Activated naive CD4-positive, alpha-beta T cell treated with anti-CD3 and anti-CD28 coated beads for 36 hours (primary cell): Measurements from ENCODE around the gene FLT3. TPM values are rescaled to one million over a fixed set of nuclear protein-coding genes. Genes with fewer than 3 reads are reported as not detected.
"Not testable (repeated sequence)": the region's sequence is repeated elsewhere in the genome, so short reads cannot be mapped to it uniquely, and the experiment has no call there.

ENCODE experiments used
- CTCF ChIA-PET: fragments of 350-600 bp; sonication (Branson Sonifier 250); formaldehyde crosslinking; loops from one replicate; lab custom pipeline; 2021; ENCODE audit warnings: antibody characterized with exemption; lab: Charles Lee
- DNase-seq: peaks from one replicate; pipeline ENCODE4 v3.0.0-alpha.2; 2020
- H3K27ac Mint-ChIP-seq: one replicate; pipeline ENCODE4 v1.8.0; 2021; ENCODE audit warnings: mild to moderate bottlenecking, mixed read lengths
- H3K27me3 Mint-ChIP-seq: one replicate; pipeline ENCODE4 v1.8.0; 2021; ENCODE audit warnings: low read depth, mixed read lengths
- H3K36me3 Mint-ChIP-seq: one replicate; pipeline ENCODE4 v1.8.0; 2021; ENCODE audit warnings: low read depth, mixed read lengths
- H3K4me1 Mint-ChIP-seq: one replicate; pipeline ENCODE4 v1.8.0; 2021; ENCODE audit warnings: low read depth, mixed read lengths
- H3K4me3 Mint-ChIP-seq: one replicate; pipeline ENCODE4 v1.8.0; 2021; ENCODE audit warnings: mild to moderate bottlenecking, moderate library complexity, mixed read lengths
- H3K9me3 Mint-ChIP-seq: one replicate; pipeline ENCODE4 v1.8.0; 2021; ENCODE audit warnings: mixed read lengths
- intact Hi-C: fragments of 100-400 bp; cut with micrococcal nuclease; formaldehyde crosslinking; loops from one replicate; pipeline ENCODE4 v1.15.1; 2023
- total RNA-seq, 2 experiments: library from RNA; stranded (reverse); gene quantifications; one replicate each; pipeline ENCODE4 v1.2.3, GENCODE V29; 2021

Gene FLT3
- total RNA-seq, 2 experiments from 2014 or later = not detected

GRCh38 chr13:27967203-27967735 lies 133.1 kb downstream of the FLT3 start:
- Mint-ChIP-seq H3K36me3 (no peaks in the 10 kb centered on the region), H3K27ac (no peak overlapping the region), H3K27me3 (peaks cover 79% of the 10 kb centered on the region), H3K4me3 (no peak overlapping the region), H3K9me3 (no peaks in the 10 kb centered on the region), H3K4me1 (peaks cover 25% of the 10 kb centered on the region)
- CTCF ChIA-PET = interaction anchor here (1.0 to 1.4 kb wide), 2 partner anchors 139 to 141 kb away, joined by 3 read pairs; no protein-coding TSS in a partner anchor
- intact Hi-C loops = loop anchor here (2.0 to 5.0 kb wide), 2 partner anchors 42 to 175 kb away; partner anchors contain the start of gene GSX1
- DNase-seq = no peak

- DNase-seq = no peak
- Mint-ChIP-seq H3K4me1 (peaks cover 25% of the 10 kb centered on the region), H3K27me3 (peaks cover 80% of the 10 kb centered on the region), H3K36me3 (no peaks in the 10 kb centered on the region), H3K9me3 (no peaks in the 10 kb centered on the region), H3K4me3 (no peak overlapping the region), H3K27ac (no peak overlapping the region)
- intact Hi-C loops = loop anchor here (2.0 to 5.0 kb wide), 2 partner anchors 42 to 174 kb away; partner anchors contain the start of gene GSX1
- CTCF ChIA-PET = interaction anchor here (2.9 kb wide), 1 partner anchor 140 kb away, joined by 17 read pairs; no protein-coding TSS in a partner anchor
Measured at GRCh38 chr13:27966641-27967202, 133.7 kb downstream of the FLT3 start.

GRCh38 chr13:27965740-27966640 lies 134.4 kb downstream of the FLT3 start:
- intact Hi-C loops = loop anchor here (2.0 to 5.0 kb wide), 2 partner anchors 41 to 174 kb away; partner anchors contain the start of gene GSX1

GRCh38 chr13:27965343-27965739 lies 135.0 kb downstream of the FLT3 start:
- H3K4me3 Mint-ChIP-seq = no peak overlapping the region
- peaks cover 24% of the 10 kb centered on the region for H3K4me1 Mint-ChIP-seq
- DNase-seq = no peak
- intact Hi-C loops = loop anchor here (5.0 kb wide), 1 partner anchor 173 kb away; the partner anchor contains the start of gene GSX1
- H3K27me3 Mint-ChIP-seq = peaks cover 74% of the 10 kb centered on the region
- CTCF ChIA-PET = interaction anchor here (0.7 to 2.9 kb wide), 2 partner anchors 17 to 138 kb away, joined by 3 to 17 read pairs; no protein-coding TSS in a partner anchor
- no peak overlapping the region for H3K27ac Mint-ChIP-seq
- no peaks in the 10 kb centered on the region for H3K9me3 Mint-ChIP-seq
- H3K36me3 Mint-ChIP-seq = no peaks in the 10 kb centered on the region

More at GRCh38 chr13:27965740-27966640, 134.4 kb downstream of the FLT3 start:
- CTCF ChIA-PET = interaction anchor here (0.7 to 2.9 kb wide), 2 partner anchors 17 to 139 kb away, joined by 3 to 17 read pairs; no protein-coding TSS in a partner anchor
- H3K27ac Mint-ChIP-seq = no peak overlapping the region
- H3K4me3 Mint-ChIP-seq = no peak overlapping the region
- H3K9me3 Mint-ChIP-seq = no peaks in the 10 kb centered on the region
- H3K36me3 Mint-ChIP-seq = no peaks in the 10 kb centered on the region
- peaks cover 28% of the 10 kb centered on the region for H3K4me1 Mint-ChIP-seq
- peaks cover 77% of the 10 kb centered on the region for H3K27me3 Mint-ChIP-seq
- no peak for DNase-seq

- Mint-ChIP-seq H3K4me1 (peaks cover 27% of the 10 kb centered on the region), H3K36me3 (no peaks in the 10 kb centered on the region), H3K9me3 (no peaks in the 10 kb centered on the region), H3K27ac (no peak overlapping the region), H3K4me3 (no peak overlapping the region), H3K27me3 (peaks cover 76% of the 10 kb centered on the region)
- CTCF ChIA-PET = interaction anchor here (2.9 kb wide), 1 partner anchor 138 kb away, joined by 17 read pairs; no protein-coding TSS in a partner anchor
- intact Hi-C loops = loop anchor here (5.0 kb wide), 1 partner anchor 173 kb away; the partner anchor contains the start of gene GSX1
- DNase-seq = no peak
Measured at GRCh38 chr13:27964741-27965323, 135.5 kb downstream of the FLT3 start.

- Mint-ChIP-seq H3K27me3 (peaks cover 73% of the 10 kb centered on the region), H3K4me1 (peaks cover 21% of the 10 kb centered on the region)
- H3K27ac Mint-ChIP-seq, DNase-seq, intact Hi-C loops, H3K4me3 Mint-ChIP-seq, H3K36me3 Mint-ChIP-seq, H3K9me3 Mint-ChIP-seq: not testable (repeated sequence)
- CTCF ChIA-PET = interaction anchor here (2.9 kb wide), 1 partner anchor 137 kb away, joined by 17 read pairs; no protein-coding TSS in a partner anchor
Measured at GRCh38 chr13:27964206-27964605, 136.2 kb downstream of the FLT3 start.

GRCh38 chr13:27963491-27963890 lies 136.9 kb downstream of the FLT3 start:
- peaks cover 77% of the 10 kb centered on the region for H3K27me3 Mint-ChIP-seq
- intact Hi-C loops = no loop called here
- H3K36me3 Mint-ChIP-seq = no peaks in the 10 kb centered on the region
- peaks cover 19% of the 10 kb centered on the region for H3K4me1 Mint-ChIP-seq
- H3K4me3 Mint-ChIP-seq = no peak overlapping the region
- no peak overlapping the region for H3K27ac Mint-ChIP-seq
- CTCF ChIA-PET = no interaction called here
- no peak for DNase-seq
- H3K9me3 Mint-ChIP-seq = no peaks in the 10 kb centered on the region

- Mint-ChIP-seq H3K27me3 (peaks cover 79% of the 10 kb centered on the region), H3K27ac (no peak overlapping the region), H3K9me3 (no peaks in the 10 kb centered on the region), H3K4me1 (peaks cover 18% of the 10 kb centered on the region), H3K36me3 (no peaks in the 10 kb centered on the region), H3K4me3 (no peak overlapping the region)
- CTCF ChIA-PET = interaction anchor here (1.9 kb wide), 1 partner anchor 136 kb away, joined by 7 read pairs; no protein-coding TSS in a partner anchor
- no peak for DNase-seq
- intact Hi-C loops = no loop called here
Measured at GRCh38 chr13:27962982-27963381, 137.4 kb downstream of the FLT3 start.

- no peaks in the 10 kb centered on the region for H3K36me3 Mint-ChIP-seq
- H3K27me3 Mint-ChIP-seq = peaks cover 75% of the 10 kb centered on the region
- no peak overlapping the region for H3K27ac Mint-ChIP-seq
- CTCF ChIA-PET = interaction anchor here (1.0 to 1.9 kb wide), 4 partner anchors 9 to 140 kb away, joined by 3 to 7 read pairs (median 3); no protein-coding TSS in a partner anchor
- DNase-seq = no peak
- no peaks in the 10 kb centered on the region for H3K9me3 Mint-ChIP-seq
- intact Hi-C loops = no loop called here
- no peak overlapping the region for H3K4me3 Mint-ChIP-seq
- H3K4me1 Mint-ChIP-seq = peaks cover 11% of the 10 kb centered on the region
Measured at GRCh38 chr13:27962128-27962841, 138.1 kb downstream of the FLT3 start.

GRCh38 chr13:27961227-27962085 lies 138.9 kb downstream of the FLT3 start:
- no peaks in the 10 kb centered on the region for H3K36me3 Mint-ChIP-seq
- no peak overlapping the region for H3K27ac Mint-ChIP-seq
- H3K4me1 Mint-ChIP-seq = peaks cover 9% of the 10 kb centered on the region
- no peaks in the 10 kb centered on the region for H3K9me3 Mint-ChIP-seq
- CTCF ChIA-PET = interaction anchor here (1.0 to 1.9 kb wide), 7 partner anchors 10 to 587 kb away, joined by 3 to 7 read pairs (median 3); no protein-coding TSS in a partner anchor
- DNase-seq = no peak
- intact Hi-C loops = no loop called here
- H3K4me3 Mint-ChIP-seq = no peak overlapping the region
- peaks cover 75% of the 10 kb centered on the region for H3K27me3 Mint-ChIP-seq
